DMS53 (cell line): ENCODE results near the gene PHPT1.
"Not testable (repeated sequence)": the region's sequence is repeated elsewhere in the genome, so short reads cannot be mapped to it uniquely, and the experiment has no call there.

Experiments
- DNase-seq: peaks from one replicate; lab custom pipeline; 2025; lab: John Stamatoyannopoulos, UW

PHPT1 gene

DNA sequence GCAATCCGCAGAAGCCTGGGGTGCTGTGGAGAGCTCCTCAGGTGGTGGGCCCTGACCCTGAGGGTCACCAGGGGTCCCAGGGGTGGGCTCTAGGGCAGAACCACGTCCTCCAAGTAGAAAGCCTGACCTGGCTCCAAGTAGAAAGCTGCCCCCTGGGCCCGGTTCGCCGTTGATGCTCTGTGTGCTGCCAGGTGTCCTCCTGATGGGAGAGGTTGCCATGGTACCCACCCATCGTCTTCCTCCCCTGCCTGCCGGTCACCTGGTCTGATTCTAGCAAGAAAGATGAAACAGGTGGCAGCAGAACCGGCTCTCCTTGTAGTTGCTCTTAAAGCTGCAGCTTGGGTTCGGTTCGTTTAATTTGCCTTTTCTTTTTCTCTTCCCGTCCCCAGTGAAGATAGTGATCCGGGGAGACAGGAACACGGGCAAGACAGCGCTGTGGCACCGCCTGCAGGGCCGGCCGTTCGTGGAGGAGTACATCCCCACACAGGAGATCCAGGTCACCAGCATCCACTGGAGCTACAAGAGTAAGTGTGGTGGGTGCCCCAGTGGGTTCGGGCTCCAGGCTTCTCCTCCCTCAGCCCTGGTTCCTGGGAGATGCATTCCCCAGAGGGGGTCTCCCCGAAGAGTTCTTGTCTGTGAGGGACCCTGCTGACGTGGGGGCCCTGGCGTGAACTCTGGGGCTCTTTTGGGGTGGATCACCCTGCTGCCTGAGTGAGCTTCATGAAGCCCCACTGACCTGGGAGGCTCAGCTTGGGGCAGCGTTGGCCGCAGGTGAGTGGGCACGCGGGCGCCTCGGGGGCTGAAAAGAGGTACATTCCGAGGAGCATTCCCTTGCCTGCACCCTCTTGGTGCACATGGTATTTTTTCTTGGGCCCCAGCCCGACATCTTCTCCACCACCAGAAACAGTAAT is 25.8 kb upstream of the PHPT1 start:
- DNase-seq, result peak; percentile 47

DNA sequence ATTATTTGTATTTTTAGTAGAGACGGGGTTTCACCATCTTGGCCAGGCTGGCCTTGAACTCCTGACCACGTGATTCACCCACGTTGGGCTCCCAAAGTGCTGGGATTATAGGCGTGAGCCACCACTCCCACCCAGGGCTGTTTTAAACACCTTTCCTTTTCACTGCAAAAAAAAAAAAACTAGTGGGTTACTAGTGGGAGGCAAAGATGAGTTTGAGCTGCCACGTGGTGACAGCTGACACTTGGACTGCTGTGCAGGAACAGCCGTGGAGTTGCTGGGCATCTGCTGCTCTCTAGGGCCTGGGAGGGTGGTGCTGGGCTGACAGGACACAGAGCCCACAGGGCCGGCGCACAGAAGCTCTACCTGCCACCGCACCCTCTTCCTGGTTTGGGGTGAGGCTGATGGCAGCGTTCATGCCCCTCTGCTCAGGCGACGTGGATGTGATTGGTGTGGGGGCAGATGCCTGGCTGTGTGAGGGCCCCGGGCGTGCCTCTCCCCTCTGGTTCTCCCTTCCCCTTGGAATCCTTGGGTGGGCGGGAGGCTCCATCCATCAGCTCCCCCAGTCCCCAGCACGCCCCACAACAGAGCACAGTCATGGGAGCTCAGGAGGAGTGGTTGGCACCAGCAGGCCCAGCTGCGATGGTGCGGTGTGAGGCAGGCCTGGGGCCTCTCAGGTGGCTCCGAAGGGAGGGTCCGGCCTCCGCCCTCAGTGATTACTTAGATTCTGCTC is 24.5 kb upstream of the PHPT1 start:
- no peak for DNase-seq

DNA sequence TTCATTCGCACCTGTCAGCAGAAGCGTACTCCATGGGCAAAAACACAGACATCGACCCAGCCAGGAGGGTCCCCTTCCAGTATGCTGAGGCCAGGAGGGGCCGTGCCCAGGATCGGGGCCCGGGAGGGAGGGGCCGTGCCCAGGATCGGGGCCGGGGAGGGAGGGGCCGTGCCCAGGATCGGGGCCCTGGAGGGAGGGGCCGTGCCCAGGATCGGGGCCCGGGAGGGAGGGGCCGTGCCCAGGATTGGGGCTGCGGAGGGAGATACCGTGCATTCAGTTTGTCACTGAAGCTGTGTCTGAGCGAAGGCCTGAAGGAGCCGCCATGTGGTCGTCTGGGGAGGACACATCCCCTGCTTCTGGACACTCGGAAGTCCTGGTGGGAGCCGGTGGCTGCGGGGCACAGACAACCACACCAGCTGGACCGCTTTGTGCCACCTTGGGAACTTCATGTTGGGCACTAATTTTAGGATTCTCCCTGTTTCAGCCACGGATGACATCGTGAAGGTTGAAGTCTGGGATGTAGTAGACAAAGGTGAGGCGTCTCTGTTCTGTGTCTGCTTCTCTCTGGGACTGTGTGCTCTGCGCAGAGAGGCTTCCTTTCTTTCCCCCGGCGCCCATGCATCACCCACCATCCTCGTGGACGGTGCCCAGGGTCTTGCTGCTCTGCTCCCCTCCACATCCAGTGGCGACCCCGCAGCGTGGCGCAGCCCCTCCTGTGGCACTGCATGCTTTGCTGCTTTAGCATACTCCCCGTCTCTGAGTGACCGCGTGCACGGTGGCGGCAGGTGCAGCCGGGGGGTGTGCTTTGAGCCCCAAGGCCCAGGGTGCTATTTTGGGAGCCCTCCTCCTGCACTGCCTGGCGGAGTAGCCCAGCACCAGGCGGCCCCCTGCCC is 23.7 kb upstream of the PHPT1 start:
- no peak for DNase-seq

DNA sequence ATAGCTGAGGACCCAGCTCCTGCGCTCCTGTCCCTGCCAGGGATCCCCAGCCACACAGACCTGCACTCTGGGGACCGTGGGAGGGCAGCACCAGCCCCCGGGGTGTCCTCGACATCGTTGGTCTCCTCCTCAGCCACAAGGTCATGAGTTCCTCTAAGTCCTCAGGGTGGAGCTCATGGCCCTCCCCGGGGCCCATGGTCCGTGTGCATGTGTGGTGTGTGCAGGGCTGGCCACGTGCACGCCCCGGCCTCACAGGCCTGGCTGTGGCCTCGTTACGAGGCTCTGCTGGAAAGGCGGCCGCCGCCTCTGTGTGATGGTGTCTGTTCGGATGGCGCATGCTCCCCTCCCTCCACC is 23.0 kb upstream of the PHPT1 start:
- no peak for DNase-seq

DNA sequence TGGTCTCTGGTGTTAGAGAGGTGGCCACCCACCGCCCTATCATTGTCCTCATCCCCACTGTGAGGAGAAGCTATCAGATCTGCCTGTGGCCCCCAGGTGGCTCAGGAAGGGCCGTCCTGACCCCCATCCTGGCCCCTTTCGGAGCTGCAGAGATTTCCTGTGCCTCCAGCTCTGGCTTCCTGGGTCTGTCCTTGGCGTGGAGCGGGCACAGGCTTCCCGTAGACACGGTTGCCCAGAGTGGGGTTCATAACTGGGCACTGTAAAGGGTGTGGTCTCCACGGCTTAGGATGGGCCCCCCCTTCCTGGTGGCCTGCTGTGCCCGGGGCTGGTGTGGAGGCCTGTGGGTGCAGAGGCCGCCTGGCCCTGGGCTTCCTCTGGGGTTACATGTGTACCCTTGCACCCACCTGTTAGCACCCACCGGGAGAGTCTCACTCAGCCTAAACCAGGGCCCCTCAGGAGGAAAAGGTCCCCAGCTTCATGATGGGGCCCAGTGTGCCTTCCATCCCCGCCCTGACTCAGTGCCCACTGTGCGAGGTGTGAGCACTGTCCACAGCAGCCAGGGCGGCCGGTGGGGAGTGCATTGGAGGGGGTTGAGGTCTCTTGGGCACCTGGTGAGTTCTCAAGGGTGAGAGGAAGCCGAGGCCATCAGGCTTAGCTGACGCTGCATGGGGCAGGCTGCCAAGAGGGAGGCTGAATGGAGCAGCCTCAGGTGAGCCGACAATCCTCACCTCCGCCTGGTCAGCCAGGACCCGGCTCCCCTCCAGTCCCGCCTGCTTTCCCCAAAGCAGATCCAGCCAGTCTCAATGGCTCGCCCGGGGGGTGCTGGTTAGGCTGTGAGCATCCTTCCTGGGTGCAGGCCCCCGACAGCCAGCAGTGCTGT is 22.3 kb upstream of the PHPT1 start:
- no peak for DNase-seq

DNA sequence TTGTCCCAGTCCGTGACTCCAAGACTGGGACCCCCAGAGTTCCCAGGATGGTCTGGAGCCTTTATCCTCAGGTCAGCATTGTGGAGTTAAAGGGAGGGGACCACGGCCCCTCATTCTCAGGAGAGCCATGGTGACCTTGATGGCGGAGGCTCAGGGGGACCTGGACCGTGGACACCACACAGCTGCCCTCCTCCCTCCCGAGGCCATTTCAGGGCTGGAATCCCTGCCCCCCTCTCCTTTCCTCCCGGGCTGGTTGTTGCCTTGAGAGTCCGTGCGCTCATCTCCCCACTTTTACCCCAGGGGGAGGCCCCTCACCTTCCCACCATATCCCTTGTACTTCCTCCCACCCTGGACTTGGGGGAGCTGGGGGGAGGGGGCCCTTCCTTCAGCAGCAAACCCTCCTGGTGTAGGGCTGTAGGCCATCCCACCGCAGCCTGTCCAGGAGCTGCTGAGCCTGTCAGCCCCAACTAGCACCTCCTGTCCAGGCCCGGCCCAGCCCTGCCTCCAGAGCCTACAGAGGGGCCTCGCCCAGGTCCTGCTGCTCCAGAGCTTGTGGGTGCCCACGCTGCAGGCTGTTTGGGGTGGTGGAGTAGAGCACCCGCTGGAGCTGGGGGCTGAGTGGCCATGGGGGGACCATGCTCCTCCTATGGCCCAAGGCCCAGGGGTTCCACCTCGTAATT is 21.3 kb upstream of the PHPT1 start:
- DNase-seq, result no peak

DNA sequence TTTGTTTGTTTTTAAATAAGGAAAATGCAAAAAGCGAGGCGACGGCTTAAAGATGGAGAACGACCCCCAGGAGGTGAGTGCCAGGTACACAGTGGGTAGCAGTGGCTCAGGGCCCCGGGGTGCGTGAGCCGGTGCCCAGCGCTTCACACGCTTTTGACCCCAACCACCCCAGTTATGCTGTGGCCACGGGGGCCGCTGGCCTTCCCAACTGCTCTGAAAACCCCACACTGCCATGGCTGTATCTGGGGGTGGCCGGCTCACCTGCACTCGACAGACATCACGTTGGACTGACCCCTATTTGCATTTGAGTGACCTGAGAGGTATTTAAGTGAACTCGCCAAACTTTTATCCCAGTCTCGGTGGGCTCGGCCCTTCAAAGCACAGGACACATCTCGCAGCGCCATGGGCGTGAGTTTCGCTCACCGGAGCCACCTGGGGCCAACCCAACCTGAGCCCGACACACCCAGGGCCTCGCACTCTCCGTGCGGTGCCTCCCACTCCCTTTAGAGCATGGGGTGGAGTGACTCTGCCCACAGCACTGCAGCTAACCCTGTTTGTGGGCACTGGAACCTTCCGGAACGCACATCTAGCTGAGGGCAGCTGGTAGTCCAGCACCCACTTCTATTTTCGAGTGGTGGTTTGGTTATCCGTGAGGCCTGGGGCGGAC is 20.6 kb upstream of the PHPT1 start:
- DNase-seq, result no peak

DNA sequence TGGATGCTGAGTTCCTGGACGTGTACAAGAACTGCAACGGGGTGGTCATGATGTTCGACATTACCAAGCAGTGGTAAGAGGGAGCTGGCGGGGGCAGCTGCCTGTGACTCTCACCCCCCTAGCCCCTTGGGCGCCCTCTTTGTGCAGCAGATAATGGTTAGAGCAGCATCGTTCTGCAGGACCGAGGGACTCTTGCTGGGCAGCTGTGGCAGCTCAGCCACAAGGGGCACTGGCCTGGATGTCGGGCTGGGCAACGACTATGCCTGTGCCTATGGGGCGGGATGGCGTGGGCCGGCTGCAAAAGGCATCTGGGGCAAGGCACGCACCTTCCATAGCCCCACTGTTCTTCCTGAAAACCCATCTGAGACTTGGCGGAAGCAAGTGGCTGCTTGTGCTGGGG is 19.8 kb upstream of the PHPT1 start:
- no peak for DNase-seq

DNA sequence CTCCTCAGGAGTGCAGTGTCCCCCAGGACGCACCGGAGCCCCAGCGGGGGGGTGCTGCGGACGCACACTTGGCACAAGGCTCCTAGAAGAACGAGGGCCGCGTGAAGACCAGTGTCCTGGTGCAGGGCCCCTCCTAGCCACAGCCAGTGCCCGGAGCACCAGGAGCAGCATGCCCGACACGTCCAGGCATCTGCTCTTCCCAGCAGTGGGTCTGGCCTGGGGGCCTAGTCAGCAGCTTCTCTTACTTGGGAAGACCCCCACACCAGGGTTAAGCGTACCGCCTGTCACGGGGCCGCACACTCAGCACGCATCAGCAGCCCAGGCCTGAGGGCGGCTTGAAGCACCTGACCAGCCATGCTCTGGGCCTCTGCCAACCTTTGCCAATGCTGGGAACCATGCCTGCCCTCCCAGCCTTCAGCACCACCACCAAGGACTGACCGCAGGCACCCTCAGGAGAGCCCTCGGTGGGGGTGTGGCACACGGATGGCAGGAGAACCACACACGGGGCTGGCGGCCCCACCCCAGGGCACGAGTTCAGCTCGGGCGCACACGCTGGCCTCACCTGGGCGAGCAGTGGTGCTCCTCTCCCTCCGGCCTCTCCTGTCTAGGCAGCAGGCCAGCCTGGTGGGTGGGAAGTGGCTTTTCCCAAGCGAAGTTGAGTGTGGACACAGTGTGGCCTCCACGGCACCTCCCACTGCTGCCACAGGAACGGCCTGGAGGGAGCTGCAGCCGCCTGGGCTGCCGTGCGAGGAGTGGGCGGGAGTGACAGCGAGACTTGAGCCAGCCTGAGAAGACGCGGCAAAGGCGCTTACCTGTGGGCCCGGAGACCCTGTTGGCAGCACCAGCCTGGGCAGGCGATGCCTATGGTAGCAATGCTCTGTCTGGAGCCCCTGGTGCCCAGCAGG is 19.0 kb upstream of the PHPT1 start:
- DNase-seq, result no peak

DNA sequence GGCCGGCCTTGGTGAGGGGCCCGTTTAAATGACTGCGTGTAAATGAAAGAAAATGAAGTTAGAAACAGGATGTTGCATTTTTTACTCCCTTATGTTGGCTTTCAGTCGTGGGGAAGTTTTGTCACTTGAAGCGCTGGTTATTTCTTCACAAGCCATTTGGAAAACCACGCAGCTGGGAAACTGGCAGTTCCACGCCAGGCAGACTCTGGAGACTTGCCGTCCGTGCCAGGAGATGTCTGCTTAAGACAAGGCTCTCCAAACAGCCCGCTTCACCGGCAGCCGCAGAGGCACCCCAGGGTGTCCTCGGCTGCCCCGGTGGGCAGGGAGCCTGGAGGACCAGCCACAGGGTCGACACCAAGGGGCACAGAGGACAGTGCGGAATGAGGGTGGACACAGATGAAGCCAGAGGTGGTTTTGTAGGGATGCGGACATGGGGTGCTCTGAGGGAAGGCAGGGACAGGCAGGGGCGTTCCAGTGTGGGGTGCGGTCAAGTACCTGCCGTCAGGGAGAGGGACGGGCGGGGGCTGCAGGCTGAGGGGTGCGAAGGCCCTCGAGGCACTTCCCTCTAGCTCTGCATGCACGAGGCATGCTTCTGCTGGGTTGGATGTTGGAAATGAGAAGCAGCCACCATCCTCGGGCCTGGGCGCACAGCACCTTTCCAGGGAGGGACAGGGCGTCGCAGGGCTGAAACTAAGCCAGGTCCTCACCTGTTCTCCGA is 18.0 kb upstream of the PHPT1 start:
- no peak for DNase-seq

DNA sequence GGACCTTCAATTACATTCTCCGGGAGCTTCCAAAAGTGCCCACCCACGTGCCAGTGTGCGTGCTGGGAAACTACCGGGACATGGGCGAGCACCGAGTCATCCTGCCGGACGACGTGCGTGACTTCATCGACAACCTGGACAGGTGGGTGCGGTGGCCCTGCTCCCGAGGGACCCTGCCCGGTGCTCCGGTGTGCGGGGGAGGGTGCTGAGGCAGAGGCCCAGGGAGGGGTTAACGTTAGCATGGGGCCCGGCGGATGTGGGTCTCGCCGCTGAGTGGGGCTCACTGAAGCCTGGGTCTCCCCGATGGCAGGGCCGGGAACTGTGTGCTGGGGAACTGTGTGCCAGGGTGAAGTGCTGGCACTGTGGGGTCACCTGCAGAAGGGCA is 17.5 kb upstream of the PHPT1 start:
- no peak for DNase-seq

DNA sequence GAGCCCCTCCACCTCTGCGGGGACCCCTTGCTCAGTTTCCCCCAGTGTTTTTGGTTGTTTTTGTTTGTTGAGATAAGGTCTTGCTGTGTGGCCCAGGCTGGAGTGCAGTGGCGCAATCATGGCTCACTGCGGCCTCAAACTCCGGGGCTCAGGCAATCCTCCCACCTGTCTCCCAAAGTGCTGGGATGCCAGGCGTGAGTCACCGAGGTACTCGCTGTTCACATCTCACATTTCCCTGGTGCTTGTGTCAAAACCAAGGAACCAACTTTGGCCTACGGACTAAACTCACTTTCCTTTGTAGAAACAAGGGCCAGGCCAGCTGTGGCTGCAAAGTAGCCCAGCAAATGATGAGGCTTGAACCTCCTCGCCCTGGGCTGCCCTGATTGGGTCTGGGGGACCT is 16.6 kb upstream of the PHPT1 start:
- DNase-seq, result no peak

DNA sequence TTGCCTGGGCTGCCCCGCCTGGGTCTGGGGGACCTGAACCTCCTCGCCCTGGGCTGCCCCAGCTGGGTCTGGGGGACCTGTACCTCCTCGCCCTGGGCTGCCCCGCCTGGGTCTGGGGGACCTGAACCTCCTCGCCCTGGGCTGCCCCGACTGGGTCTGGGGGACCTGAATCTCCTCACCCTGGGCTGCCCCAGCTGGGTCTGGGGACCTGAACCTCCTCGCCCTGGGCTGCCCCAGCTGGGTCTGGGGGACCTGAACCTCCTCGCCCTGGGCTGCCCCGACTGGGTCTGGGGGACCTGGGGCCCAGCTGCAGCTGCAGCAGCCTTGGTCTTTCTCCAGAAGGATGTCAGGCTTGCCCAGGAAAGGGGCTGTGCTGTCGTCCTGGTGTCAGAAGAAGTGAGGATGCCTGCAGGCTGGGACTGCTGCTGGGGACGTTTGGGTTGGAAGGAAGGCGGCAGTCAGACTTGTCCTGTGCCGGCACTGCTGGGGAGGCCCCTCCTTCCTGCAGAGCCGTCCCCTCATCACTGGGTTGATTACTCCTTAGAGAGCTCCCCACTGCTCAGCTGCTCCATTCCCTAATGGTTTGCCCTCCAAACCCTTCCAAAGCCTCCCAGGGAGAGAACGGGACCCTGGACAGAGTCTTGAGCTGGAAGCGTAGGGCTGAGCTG is 15.7 kb upstream of the PHPT1 start:
- not testable (repeated sequence) for DNase-seq

DNA sequence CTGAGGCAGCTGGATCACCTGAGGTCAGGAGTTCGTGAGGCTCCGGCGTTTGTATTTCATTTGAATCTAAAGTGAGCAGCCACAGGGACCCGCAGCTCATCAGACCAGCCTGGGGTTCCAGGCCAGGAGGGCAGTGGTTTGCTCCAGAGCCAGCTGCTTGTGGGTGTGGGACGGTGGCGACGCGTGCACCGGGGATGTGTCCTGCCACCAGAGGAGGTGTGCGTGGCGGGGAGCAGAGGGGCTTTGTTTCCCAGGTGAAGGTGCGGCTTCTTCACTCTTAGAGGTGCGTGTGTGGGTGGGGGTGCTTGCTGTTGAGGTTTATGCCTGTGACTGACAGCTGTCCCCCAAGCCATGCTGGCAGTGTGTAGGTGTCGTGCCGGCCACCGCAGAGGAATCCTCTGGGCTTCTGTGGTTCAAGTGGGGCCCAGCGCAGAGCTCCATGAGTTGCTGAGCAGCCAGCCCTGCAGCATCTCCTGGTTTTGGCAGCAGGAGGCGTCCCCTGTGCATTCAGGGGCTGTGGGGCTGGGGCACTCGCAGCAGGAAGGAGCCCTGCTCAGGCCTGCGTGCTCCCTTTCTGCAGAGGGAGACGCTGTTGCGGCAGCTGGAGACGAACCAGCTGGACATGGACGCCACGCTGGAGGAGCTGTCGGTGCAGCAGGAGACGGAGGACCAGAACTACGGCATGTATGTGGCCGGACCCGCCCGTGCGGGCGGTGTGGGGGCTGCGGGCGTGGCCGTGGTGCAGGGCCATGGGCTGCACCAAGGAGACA is 13.9 kb upstream of the PHPT1 start:
- DNase-seq, result no peak

DNA sequence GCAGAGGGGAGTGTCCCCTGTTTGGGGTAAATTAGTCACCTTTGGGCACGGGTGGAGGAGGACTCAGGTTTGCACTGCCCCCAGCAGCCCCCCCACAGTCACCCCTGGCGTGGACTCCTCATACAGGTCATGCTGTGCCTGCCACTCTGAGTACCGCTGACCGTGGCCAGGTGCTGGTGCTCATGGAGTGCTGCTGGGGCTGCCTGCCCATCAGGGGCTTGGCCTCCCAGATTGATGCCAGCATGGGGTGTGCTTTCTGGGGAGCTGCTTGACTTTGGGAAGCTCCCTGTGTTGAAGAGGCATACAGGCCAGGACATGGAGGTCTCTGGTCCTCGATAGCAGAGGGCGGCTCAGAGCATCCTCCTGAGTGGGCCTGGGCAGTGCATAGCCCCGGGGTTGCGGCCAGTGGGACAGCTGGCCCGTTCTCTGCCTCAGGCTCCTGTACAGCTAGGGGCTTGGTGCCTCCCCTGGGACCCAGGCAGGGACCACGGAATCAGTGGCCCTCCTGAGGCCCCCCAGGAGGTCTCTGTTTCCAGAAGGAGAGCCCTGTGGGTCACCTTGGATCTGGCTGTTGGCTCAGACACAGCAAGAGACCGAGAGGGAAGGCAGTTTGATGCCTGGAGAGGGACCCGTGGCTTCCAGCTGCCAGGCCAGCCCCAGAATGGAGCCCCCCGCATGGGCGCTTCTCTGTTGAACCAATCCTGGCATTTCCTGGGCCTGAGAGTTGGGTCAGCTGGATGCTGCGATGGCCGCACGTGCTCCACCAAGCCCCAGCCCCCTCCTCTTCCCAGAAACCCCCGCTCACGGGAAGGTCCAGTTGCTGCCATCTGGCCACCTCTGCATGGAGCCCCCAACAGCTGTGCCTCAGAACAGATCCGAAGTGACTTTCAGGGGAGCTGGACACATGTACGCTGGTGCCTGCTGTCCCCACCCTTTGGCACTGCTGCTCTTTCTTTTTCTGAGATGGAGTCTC is 13.0 kb upstream of the PHPT1 start:
- no peak for DNase-seq
